HG02610 (cell line): Measurements from ENCODE around the gene BMP8A.
"Not testable (repeated sequence)": the region's sequence is repeated elsewhere in the genome, so short reads cannot be mapped to it uniquely, and the experiment has no call there.

Experiments used
- ATAC-seq: cut with Tn5 transposase; IDR thresholded peaks from one replicate; pipeline ENCODE4 v1.9.1; 2021; ENCODE audit warnings: mild to moderate bottlenecking, moderate library complexity; ENCODE audit not compliant: unreplicated experiment

Gene BMP8A

DNA sequence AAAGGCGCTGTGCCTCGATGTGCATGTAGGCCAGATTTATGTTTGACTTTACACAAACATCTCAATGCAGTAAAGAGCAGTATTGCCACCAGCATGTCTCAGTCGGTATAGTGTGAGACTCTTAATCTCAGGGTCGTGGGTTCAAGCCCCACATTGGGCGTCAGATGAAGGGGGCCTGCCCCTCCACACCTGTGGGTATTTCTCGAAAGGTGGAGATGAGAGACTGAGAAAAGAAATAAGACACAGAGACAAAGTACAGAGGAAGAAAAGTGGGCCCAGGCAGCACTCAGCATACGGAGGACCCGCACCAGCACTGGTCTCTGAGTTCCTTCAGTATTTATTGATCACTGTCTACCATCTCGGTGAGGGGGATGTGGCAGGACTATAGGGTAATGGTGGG, 13.0 kb downstream of the BMP8A start:
- not testable (repeated sequence) for ATAC-seq

DNA sequence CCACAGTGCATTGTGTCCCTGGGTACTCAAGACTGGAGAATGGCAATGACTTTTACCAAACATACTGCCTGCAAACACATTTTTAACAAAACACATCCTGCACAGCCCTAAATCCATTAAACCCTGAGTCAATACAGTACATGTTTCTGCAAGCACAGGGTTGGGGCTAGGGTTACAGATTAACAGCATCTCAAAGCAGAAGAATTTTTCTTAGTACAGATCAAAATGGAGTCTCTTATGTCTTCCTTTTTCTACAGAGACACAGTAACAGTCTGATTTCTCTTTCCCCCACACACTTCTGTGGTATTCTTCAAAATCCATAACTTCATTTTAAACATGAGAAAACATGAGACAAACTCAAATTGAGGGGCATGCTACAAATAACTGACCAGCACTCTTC, 13.9 kb downstream of the BMP8A start:
- no peak for ATAC-seq

DNA sequence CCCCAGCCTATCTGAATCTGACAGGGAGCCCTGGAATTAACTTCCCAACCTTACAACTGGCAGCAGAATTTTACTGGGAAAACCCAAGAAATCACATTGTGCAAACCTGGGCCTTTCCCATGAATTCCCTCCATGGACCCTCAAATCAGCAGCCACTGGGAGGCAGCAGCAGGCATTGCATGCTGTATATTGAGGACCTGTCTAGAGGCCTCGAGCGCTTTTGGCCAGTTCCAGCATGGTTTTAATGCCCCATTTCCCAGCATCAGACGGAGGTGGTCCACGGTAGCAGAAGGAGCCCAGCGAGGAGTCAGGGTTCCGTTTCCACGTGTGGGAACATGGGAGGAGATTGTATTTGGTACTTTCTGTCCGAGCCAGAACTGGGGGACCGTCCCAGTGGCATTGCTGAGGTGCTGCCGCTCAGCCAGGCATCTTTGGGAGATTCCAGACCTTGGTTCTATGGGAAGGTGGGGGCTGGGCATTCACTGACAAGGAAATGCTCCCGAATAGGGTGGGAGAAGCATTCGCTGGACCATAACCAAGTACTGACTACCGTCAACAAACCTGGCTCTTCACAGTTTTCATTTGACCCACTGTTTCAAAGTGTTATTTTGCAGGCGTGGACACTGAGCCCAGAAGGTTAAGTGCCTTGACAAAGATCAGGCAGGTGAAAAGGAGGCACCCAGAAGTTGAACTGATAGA, 15.9 kb downstream of the BMP8A start:
- no peak for ATAC-seq

DNA sequence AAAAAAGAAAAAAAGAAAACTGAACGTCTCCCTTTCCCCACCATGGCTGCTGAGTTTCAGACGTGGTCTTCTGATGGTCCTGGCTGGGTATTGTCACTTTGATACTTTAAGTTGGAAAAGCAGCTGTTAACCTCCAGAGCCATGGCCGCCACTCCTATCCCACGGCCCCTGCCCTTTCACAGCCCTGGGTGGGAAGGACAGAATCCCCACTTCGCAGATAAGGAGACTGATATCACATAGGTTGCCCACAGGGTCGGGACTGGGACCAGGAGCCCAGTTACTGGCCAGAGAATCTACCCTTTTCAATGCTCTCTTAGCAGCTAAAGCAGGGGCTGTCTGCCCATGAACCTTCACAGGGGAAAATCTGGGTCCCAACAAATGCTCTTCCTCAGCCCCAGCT, 16.8 kb downstream of the BMP8A start:
- ATAC-seq, result no peak

DNA sequence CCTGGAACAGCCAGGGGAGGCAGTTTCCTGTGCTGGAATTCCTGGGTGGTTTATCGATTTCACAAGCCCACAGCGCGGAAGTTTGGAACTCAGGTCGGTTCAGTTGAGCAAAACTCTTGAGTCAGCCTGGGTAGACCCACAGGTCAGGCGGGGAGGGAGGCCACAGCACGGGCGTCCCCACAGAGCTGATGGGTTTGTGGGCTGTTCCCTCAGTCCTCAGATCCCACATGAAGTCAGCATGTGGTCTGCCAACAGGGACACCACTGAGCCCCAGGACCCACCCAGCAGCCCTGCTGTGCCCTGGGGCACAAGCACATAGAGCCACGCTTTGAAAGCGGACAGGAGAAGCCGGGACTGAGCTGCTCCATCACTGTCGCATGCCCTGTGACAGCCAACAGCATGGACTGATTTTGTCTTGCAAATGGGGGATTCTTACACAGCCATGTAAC, 17.4 kb downstream of the BMP8A start:
- ATAC-seq, result peak; percentile 18

DNA sequence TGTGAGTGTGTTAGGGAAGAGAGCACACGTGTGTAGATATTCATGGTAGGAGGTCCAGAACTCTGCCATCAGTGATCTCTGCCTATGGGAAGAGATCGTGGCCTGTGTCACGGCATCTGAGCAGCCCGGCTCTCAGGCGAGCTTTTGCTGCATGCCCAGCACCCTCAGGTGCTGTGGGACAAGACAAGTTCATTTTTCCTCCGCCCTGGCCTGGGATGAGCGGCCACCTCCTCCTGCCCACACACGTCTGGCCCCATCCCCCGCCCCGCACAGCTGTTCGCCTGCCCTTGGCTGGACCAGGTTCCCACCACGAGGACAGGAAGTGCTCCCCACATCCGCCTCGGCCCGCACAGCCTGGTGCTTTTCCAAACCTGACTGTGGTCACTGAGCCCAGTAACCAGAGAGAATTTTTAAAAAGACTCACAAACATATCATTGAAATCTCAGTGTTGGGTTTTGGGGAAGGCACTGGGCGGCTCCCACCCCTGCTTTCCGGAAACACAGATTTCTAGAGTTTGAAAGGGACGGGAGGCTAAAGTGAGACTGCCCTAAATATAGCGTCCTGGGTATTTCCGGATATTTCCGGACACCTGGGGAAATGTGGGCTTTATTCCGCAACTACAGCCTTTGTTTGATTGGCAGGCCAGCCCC, 18.0 kb downstream of the BMP8A start:
- peak; percentile 60 for ATAC-seq

DNA sequence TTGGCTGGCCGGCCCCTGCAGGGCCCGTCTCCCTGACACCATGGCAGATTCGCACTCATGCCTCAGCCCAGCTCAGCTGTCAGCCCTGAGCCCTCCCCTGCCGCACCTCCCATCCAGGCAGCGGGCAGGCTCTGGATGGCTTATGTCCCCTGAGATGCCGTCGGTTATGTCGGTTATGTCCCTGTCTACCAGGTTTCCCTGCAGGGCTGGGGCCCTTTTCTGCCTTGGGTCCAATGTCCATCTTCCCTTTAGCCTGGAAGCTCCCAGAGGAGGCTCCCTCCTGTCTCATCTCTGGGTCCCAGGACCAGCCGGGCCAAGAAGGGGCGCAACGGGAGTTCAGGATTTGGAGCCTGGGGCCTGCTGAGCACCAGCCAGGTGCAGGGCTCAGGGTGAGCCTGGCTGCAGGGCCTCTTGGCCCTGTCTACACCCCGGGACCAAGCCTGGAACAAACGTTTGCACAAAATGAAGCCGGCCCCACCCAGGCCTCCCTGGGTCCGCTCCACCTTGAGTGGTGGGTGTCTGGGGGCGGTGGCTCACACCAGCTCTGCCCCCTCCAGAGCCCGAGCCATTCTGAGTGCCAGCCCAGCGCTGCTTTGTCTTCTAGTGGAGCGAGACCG, 19.2 kb downstream of the BMP8A start:
- not testable (repeated sequence) for ATAC-seq

DNA sequence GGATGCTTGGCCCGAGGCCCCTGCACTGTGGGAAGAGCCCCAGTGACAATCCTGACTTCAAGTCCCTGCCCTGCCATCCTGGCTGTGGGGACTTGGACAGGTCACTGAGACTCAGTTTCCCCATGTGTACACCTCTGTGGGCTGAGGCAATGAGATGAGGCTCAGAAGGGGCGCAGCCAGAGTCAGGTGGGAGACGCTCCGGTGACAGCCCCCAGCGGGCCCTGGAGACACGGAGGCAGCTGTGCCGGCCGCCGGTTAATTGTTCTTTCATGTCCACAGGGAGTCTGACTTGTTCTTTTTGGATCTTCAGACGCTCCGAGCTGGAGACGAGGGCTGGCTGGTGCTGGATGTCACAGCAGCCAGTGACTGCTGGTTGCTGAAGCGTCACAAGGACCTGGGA, 20.0 kb downstream of the BMP8A start:
- not testable (repeated sequence) for ATAC-seq

DNA sequence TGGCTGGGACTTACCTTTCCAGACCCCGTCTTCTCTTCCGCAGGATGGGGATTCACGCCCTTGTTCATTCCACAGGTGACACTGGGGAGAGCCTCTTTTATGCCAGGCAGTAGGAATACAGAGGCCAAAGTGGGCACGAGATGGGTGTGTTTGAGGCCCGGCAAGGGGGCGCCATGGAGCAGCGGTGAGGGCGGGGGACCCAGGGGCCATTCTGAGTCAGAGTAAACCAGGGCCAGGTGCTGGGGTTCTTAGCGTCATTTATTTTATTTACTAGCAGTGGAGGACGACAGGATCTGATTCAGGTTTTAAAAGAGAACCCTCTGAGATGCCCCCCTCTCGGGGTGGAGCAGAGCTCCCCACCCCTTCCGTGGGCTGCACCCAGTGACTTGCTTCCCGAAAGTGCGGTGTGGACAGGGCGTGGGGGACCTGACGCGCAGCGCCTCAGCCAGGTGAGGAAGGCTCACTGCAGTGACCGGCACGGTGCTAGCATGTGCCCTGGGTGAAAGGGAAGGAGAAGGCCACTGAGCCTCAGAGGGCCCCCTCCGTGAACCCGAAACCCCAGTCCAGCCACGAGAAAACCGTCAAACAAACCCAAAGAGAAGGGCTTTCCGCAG, 20.9 kb downstream of the BMP8A start:
- not testable (repeated sequence) for ATAC-seq

DNA sequence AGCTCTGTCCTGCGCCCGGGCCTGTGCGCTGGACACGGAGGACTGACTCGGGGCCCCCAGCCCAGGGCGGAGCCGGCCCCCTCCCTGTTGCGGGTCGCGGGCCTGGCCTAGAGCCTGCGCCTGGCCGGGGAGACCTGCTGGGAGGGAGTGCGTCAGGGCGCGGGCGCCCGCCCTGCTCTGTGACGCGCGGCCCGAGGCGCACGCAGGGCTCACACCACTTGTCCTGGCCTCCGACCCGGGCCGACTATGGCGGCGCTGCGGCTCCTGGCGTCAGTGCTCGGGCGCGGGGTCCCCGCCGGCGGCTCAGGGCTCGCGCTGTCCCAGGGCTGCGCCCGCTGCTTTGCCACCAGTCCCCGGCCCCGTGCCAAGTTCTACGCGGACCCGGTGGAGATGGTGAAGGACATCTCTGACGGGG, 23.3 kb downstream of the BMP8A start:
- not testable (repeated sequence) for ATAC-seq

DNA sequence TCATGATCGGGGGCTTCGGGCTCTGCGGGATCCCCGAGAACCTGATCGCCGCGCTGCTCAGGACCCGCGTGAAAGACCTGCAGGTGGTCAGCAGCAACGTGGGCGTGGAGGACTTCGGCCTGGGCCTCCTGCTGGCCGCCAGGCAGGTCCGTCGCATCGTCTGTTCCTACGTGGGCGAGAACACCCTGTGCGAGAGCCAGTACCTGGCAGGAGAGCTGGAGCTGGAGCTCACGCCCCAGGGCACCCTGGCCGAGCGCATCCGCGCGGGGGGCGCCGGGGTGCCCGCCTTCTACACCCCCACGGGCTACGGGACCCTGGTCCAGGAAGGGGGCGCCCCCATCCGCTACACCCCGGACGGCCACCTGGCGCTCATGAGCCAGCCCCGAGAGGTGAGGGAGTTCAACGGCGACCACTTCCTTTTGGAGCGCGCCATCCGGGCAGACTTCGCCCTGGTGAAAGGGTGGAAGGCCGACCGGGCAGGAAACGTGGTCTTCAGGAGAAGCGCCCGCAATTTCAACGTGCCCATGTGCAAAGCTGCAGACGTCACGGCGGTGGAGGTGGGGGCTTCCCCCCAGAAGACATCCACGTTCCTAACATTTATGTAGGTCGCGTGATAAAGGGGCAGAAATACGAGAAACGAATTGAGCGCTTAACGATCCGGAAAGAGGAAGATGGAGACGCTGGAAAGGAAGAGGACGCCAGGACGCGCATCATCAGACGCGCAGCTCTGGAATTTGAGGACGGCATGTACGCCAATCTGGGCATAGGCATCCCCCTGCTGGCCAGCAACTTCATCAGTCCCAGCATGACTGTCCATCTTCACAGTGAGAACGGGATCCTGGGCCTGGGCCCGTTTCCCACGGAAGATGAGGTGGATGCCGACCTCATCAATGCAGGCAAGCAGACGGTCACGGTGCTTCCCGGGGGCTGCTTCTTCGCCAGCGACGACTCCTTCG, 24.0 kb downstream of the BMP8A start:
- not testable (repeated sequence) for ATAC-seq

DNA sequence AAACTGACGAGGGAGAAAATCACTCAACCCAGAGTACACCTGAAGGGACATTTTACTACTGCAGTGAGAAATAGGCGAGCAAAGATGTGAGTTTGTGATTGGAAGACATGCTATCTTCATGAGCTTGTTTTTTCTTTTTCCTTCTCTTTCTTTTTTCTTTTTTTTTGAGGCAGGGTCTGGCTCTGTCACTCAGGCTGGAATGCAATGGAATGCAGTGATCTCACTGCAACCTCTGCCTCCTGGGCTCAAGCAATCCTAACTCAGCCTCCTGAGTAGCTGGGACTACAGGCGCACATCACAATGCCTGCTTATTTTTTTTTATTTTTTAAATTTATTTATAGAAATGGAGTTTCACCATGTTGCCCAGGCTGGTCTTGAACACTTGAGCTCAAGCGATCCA, 25.4 kb downstream of the BMP8A start:
- ATAC-seq, result not testable (repeated sequence)

DNA sequence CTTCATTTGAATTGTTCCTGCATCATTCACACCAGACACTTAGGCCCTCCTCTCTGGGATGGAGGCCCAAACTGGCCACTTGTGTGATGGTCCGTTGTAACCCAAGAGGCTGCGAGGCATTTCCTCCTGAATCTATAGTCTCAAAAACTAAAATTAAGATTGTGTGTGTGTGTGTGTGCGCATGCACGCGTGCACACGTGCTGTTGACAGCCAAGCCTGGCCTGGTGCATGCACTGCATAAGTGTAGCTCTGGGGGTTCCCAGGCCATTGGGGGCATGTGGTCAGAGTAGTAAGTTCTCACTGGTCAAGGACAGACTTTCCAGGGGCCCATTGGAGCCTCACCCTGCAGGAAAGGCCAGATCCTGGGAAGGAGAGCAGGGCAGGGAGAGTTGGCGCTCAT, 26.5 kb downstream of the BMP8A start:
- not testable (repeated sequence) for ATAC-seq

DNA sequence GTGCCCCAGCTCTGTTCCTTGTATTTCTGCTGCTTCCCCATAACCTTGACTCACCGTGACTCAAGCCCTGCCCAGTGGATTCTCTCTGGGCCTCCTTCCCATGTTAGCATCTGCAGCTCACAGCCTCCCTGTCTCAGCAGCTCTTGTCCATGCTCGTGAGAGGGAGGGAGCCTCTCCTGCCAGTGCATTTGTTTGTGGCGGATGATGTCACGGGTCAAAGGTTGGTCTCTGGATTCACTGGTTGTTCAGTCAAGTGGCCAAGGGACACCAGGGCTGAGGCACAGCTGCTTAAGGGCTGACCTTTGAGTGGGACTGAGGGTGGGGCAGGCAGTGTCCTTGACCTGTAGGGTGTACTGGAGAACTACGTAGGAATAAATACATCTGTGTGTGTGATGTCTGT, 27.9 kb downstream of the BMP8A start:
- ATAC-seq, result not testable (repeated sequence)

DNA sequence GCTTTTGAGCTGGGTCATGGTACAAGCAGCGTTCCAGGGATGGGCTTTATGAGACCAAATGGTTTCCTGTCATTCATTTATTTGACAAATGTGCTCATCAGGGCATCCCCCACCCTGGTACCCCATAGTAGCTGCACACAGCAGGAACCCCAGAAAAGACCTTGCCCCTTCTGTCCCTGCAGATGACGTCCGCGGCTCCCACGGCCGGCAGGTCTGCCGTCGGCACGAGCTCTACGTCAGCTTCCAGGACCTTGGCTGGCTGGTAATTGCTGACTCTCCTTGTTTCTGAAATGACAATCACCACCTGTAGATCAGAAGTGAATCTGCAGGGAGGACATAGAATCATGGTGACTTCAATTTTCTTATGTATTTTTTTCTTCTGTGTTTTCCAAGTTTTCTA, 30.8 kb downstream of the BMP8A start:
- ATAC-seq, result not testable (repeated sequence)

DNA sequence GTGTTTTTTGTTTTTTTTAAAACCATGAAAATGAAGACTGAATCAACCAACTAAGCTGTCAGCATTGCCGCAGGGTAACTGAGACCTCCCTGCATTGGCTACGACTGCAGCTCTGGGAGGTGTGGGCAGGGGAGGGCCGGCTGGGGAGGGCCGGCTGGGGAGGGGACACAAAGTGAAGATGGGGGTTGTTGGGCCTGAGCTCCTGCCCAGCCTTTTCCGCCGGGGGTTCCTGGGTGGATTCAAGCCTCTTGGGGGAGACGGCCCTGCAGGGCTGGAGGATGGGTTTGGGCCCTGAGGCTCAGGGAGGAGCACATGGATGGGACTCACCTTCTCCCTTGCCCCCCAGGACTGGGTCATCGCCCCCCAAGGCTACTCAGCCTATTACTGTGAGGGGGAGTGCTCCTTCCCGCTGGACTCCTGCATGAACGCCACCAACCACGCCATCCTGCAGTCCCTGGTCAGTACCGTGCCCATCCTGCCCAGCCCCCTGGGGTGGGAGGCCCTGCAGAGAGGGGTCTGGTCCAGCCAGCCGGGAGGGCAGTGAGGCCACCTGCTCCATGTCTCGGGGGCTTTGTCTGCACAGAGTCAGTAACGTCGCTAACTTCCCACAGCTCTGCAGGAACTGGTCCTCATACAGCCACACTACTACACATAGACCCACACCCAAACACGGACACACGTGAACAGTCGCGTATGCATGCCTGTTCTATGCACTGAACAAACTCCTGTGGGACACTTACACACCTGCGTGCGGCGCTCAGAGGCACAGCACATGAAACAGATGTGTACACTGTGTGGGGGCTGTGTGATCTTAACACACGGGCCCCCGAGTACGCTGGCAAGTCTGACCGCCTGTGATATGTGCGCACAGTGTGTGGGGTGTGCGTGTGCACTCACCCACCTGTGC, 31.5 kb downstream of the BMP8A start:
- ATAC-seq, result no peak

DNA sequence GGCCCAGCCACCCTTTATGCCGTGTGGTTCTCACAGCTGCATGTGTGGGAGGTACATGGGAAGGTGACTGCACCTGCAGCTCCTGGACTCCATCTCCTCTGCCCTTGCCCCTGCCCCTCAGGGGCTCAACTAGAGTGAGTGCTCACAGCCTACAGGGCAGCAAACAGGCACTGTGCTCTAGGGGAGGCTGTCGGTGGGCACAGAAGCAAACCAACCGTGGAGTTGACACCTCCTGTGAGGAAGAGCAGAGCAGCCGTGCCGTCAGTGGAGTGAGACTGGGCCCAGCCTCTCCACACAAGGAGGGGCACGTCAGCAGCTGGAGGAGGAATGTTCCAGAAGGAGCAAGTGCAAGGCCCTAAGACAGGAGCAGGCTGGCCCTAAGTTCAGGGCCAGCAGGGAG, 32.7 kb downstream of the BMP8A start:
- no peak for ATAC-seq

DNA sequence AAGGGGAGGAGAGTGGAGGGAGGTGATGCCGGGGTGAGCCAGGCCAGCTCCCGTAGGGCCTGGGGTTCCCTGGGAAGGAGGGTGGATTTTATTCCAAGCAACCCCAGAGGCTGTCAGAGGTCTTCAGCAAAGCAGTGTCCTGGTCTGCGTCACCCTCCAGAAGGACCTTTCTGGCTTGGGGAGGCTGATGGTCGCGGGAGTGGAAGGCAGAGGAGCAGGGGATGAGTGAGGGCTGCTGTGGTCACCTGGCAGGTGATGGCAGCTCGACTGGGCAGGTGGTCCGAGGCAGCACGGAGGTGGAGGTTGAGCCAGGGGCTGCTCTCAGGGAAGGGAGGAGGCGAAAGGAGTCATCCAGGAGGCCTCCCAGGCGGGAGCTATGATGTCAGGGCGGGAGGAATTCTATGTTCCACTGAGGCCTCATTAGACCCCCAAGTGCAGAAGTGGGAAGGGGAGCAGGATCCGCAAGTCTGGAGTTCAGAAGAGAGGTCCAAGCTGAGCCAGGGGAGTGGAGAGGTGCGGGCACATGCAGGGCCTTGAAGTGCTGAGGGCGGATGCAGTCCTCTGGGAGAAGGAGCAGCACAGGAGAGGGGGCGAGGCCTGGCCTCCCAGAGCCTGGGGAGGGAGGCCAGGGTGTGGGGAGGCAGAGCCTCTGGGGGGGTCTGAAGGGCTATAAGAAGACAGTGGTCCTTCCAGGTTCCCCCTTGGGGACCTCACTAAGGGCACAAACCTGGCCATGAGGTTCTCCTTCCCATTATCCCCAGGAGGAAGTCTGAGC, 33.3 kb downstream of the BMP8A start:
- no peak for ATAC-seq
